GM19099 (cell line): ENCODE data around the gene SMOC2.

ENCODE experiments used
- POLR2A ChIP-seq: IDR thresholded peaks from 3 replicates; pipeline ENCODE4 v1.6.1; 2011; ENCODE audit warnings: low read depth; ENCODE audit not compliant: insufficient read length; ENCODE audit errors: extremely low read depth

The SMOC2 gene

GRCh38 chr6:168527451-168528210 lies 86.6 kb downstream of the SMOC2 start:
- no peak for TF ChIP-seq POLR2A

GRCh38 chr6:168528474-168529095 lies 87.6 kb downstream of the SMOC2 start:
- no peak for TF ChIP-seq POLR2A

- no peak for TF ChIP-seq POLR2A
Measured at GRCh38 chr6:168529214-168529613, 88.2 kb downstream of the SMOC2 start.

GRCh38 chr6:168530653-168531071 lies 89.7 kb downstream of the SMOC2 start:
- TF ChIP-seq POLR2A: no peak

- TF ChIP-seq POLR2A: no peak
Measured at GRCh38 chr6:168532070-168532469, 91.1 kb downstream of the SMOC2 start.

GRCh38 chr6:168533414-168533813 lies 92.4 kb downstream of the SMOC2 start:
- no peak for TF ChIP-seq POLR2A

- TF ChIP-seq POLR2A: no peak
Measured at GRCh38 chr6:168534265-168534664, 93.3 kb downstream of the SMOC2 start.

- no peak for TF ChIP-seq POLR2A
Measured at GRCh38 chr6:168535711-168536110, 94.7 kb downstream of the SMOC2 start.

- TF ChIP-seq POLR2A: no peak
Measured at GRCh38 chr6:168536196-168536595, 95.2 kb downstream of the SMOC2 start.

GRCh38 chr6:168536665-168537539 lies 95.9 kb downstream of the SMOC2 start:
- TF ChIP-seq POLR2A: no peak

GRCh38 chr6:168537540-168537884 lies 96.5 kb downstream of the SMOC2 start:
- no peak for TF ChIP-seq POLR2A

GRCh38 chr6:168538892-168539811 lies 98.2 kb downstream of the SMOC2 start:
- no peak for TF ChIP-seq POLR2A

- TF ChIP-seq POLR2A: no peak
Measured at GRCh38 chr6:168540713-168541291, 99.8 kb downstream of the SMOC2 start.

- TF ChIP-seq POLR2A: no peak
Measured at GRCh38 chr6:168541307-168541706, 100.3 kb downstream of the SMOC2 start.
